HG02798 (cell line): Measurements from ENCODE around the gene SRGAP2C.
A peak's percentile ranks its signal among the peaks of the same experiment; 100 is the strongest.
"Not testable (repeated sequence)": the region's sequence is repeated elsewhere in the genome, so short reads cannot be mapped to it uniquely, and the experiment has no call there.

Source experiments
- ATAC-seq: cut with Tn5 transposase; IDR thresholded peaks from one replicate; pipeline ENCODE4 v1.9.1; 2021; ENCODE audit warnings: mild to moderate bottlenecking; ENCODE audit not compliant: unreplicated experiment, poor library complexity

SRGAP2C gene

GRCh38 chr1:121224714-121225113, 39.9 kb downstream of the SRGAP2C start:
- peak; percentile 98 for ATAC-seq

DNA sequence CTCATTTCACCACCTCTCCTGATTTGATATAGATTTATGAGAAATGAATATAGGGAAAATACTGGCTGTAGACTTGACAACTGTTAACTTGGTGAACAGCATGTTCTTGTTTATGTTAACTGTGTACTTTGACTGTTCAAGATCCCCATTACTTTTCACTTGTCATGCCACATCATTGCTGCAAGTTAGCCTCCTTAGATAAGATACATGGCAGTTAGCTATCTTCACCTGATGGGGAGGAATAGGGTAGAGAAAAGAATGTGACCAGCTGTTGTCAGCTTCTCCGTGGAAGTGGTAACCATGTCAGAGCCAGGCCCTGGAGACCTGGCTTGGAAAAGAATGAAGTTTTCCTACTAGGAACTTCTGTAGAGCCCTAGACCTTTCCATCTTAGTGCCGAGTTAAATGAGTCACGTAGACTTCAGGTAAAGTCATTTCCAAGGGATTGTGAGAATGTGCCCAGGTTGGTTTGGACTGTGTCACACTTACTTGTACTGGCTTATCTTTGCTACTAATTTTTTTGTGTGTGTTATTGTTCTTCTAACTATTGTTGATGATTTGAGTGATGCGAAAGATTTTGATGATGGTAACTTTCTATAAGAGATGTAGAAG, 41.6 kb downstream of the SRGAP2C start:
- ATAC-seq = not testable (repeated sequence)

GRCh38 chr1:121226925-121227324, 42.1 kb downstream of the SRGAP2C start:
- ATAC-seq = not testable (repeated sequence)

DNA sequence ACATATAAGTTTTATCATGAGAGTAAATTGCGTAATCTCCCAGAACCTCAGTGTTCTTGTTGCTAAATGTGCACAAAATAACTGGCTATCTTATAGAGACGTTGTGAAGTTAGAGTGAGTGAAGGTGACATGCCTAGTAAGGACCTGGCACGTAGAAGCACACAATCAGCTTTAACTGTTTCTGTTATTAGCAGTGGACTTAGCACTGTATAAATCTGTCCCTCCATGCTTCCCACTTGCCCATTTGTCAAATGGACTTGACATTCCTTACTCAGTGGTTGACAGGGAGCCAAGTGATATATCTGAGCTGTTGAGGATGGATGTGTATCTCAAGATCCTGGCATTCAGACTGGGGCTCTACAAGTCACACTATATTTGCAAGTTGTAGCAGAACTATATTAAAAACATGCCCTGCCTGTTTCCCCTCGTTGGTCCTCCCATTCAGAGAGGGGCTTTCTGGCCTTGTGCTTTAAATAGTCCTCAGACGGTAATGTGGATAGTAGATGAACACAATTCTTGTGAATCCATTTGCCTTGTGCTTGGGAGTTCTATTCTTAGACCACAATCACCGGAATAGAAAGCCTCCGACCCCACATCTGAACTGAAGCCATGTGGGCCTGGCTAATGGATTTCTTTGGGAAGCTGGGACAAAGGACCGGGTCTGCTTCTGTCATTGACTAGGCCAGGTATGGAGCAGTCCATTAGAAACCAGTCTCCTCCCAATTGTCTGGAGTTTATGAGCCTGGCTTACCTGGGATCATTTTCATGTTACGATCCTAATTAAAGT, 43.0 kb downstream of the SRGAP2C start:
- not testable (repeated sequence) for ATAC-seq

GRCh38 chr1:121230636-121231035, 45.9 kb downstream of the SRGAP2C start:
- ATAC-seq = not testable (repeated sequence)

DNA sequence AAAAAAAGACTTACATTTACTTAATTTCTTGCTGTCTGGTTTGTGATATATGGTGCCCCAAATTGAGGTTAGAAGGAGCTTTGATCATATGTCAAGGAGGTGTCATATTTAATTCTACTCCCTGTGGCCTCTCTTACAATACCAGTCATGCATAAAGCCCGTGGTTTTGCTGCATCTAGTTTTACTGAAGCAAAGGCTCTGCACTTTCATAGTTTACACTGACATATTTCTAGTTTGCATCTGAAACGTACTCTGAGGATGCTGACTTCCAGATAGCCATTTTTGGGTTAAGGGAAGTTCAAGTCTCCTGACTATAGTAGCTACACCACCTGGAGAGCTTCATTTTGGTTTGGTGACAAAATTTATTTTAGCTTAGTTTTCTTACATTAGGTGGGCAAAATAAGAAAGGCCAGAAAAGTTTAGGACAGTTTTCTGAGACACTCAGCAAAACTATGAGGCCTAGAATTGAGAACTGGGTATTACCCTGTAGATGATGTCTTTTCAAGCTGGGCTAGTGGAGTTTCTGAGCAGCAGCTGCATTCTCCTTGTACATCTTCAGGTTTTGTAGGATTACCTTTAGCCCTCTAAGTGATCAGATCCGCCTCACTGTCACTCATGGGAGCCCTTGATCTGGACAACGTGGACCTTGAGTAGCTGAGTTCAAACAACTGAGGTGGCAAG, 47.8 kb downstream of the SRGAP2C start:
- peak; percentile 85 for ATAC-seq

- not testable (repeated sequence) for ATAC-seq
These were observed 49.5 kb downstream of the SRGAP2C start for GRCh38 chr1:121234090-121234759.

DNA sequence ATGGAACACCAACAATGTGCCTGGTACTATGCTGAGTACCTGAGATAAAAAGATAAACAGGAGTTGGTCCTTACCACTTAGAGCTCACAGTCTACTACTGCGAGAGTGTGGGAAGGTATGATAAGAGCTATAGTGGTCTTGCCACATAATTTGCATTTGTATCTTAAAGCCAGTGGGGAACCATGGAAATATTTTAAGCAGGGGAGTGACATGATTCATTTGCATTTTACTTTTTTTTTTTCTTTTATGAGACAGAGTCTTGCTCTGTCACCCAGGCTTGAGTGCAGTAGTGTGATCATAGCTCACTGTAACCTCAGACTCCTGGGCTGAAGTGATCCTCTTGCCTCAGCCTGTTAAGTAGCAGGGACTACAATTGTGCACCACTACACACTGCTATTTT, 53.6 kb downstream of the SRGAP2C start:
- peak; percentile 95 for ATAC-seq

- not testable (repeated sequence) for ATAC-seq
These were observed 59.1 kb downstream of the SRGAP2C start for GRCh38 chr1:121243913-121244312.

GRCh38 chr1:121246399-121246798, 61.6 kb downstream of the SRGAP2C start:
- ATAC-seq = not testable (repeated sequence)

- not testable (repeated sequence) for ATAC-seq
These were observed 67.9 kb downstream of the SRGAP2C start for GRCh38 chr1:121252656-121253055.

DNA sequence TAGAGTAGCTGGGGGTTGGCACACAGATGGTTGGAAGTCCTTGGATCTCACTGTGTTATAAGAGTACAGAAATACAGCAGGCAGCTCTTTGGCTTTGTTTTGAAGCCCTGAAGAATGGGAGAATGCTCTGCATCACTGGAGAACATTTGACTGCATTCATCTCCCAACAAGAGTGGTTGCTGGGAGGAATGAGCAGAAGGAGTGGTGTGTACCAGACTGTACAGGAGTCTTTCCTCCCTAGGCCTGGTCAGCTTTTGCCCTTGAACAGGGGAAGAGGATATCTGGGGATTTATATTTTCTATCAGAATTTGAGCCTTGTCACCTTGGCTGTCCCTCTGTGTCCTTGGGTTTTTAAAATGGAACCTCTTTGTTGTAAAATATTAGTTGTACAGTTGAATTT, 69.8 kb downstream of the SRGAP2C start:
- ATAC-seq = not testable (repeated sequence)

DNA sequence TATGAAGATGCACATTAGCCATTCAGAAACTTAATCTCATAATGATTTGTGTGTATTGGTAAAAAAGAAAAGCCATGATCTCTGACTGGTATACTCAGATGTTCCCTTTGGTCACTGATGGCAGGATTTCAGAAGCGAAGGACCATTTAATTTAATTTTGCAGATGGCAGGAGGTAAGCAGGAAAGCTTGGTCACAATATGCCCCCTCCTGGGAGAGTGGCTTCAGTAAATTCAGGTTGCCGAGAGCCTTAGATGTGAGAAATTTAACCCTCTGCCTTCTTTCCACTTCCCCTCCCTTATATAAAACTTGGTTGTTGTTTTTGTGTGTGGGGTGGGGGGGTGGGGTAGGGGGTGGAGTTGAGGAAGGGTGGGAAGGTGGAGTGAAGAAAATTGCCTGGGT, 72.9 kb downstream of the SRGAP2C start:
- not testable (repeated sequence) for ATAC-seq

DNA sequence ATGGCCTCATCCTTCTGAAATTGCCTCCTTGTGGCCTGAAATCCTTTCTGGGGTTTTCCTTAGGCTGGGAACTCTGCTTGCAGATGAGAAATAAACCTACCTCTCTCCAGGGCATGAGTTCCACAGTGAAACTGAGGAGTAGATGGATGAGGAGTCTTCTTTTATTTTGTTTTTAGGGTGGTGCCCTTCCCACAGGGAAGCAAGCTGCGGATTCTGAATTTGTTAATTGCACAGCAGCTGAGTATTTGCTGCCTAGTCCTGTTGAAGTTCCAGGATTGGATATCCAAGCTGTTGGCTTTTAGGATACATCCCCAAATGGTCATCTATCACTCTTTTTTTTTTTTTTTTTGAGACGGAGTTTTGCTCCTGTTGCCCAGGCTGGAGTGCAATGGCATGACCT, 73.4 kb downstream of the SRGAP2C start:
- not testable (repeated sequence) for ATAC-seq

GRCh38 chr1:121260205-121260604, 75.4 kb downstream of the SRGAP2C start:
- not testable (repeated sequence) for ATAC-seq

GRCh38 chr1:121262163-121262562, 77.4 kb downstream of the SRGAP2C start:
- not testable (repeated sequence) for ATAC-seq

GRCh38 chr1:121263789-121264244, 79.0 kb downstream of the SRGAP2C start:
- ATAC-seq = peak; percentile 65

GRCh38 chr1:121267072-121267471, 82.3 kb downstream of the SRGAP2C start:
- not testable (repeated sequence) for ATAC-seq

GRCh38 chr1:121269309-121269708, 84.5 kb downstream of the SRGAP2C start:
- not testable (repeated sequence) for ATAC-seq

- peak; percentile 34 for ATAC-seq
These were observed 85.2 kb downstream of the SRGAP2C start for GRCh38 chr1:121269973-121270372.
